Stimulated activated CD4-positive, alpha-beta T cell treated with anti-CD3 and anti-CD28 coated beads, TNF-alpha, amount 100 ng/mL, for 4 hours (primary cell): ENCODE measurements around the gene BCKDHB.

Experiments used
- DNase-seq, 3 experiments: peaks; one replicate each; pipeline ENCODE4 v3.0.0-alpha.2; 2020; ENCODE audit warnings: low read depth in 3 of 3

The BCKDHB gene

DNA sequence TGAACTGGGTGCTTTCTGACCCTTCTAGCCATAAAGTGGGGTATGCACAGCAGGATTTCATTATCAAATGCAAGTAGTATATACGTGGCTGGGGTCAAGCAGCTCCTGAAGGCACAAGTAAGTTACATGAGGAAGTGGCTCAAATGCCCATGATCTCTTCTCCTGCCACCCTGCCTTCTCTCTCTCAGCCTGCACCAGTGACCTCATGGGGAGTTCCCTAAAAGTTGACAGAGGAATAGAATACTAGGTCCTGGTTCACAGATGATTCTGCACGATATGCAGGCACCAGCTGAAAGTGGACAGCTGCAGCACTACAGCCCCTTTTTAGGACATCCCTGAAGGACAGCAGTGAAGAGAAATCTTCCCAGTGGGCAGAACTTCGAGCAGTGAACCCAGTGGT is 282.0 kb downstream of the BCKDHB start:
- no peak for DNase-seq
